GM10847 (cell line): ENCODE data around the gene CHST11.

Experiments used
- POLR2A ChIP-seq: IDR thresholded peaks from 2 replicates; pipeline ENCODE4 v1.6.1; 2011; ENCODE audit not compliant: insufficient read length; ENCODE audit errors: extremely low read depth

The CHST11 gene

GRCh38 chr12:104713444-104713843 lies 256.7 kb downstream of the CHST11 start:
- TF ChIP-seq POLR2A = no peak

DNA sequence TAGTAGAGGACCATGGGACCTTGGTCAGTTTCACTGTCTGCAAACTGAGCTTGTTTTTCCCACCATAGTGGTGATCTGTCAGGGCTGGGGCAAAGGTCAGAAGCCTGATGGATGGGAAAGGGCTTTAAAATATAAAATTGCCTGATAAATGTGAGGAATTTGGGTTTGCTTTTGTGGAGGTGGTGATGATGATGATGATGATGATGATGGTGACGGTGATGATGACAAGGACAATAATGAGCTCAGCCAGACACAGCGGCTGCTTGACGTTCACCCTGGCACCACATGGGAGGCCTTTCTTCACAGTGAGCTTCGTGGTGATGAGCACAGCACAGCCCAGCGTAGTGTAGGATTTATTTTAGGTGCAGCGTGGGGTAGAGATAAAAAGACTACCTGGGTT lies 257.6 kb downstream of the CHST11 start:
- no peak for TF ChIP-seq POLR2A

DNA sequence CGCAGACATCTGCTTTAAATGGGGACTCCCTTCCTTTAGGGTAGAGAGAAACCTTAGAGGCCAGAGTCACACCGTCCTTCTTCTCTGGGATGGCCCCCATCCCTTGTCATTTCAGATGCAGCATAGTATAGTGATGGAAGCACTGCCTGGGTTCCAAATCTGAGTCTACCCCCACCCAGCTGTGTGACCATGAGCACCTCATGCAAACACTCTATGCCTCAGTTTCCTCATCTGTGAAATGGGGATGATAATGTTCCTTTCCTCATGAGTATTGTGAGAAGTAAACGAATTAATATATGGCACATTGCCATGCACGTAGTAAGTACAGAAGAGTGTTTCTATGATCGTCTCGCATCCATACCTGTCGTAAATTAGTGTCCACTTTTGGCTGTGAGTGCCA lies 259.4 kb downstream of the CHST11 start:
- no peak for TF ChIP-seq POLR2A

DNA sequence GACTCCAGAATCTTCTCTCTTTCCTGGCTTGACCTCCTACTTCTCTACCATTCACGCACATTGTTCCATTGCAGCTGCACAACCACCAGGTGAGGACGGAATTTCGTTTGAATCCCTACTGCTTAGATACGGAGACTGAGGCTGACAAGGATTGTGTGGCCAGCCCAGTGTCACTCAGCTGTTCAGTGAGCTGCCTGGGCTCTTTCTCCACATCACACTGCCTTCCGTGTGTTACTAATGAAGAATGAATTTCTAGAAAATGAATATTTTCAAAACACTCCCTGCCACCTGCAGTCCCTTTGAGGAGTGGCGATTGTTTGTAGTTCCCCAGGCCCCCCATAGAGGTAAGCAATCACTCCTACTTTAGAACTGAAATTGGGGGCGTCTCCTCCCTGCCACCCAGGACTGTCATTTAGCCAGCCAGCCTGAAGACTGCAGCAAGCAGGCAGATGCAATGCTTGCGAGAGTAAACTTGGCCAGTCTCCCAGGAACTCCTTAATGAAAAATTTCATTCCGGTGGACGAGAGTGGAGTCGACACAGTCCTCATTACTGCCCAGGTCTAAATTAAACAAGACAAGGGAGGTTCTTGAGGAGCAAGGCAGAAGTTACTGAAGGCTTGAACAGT lies 261.7 kb downstream of the CHST11 start:
- TF ChIP-seq POLR2A = no peak

- no peak for TF ChIP-seq POLR2A
Measured at GRCh38 chr12:104719700-104720338, 263.1 kb downstream of the CHST11 start.

GRCh38 chr12:104720339-104721038 lies 263.7 kb downstream of the CHST11 start:
- no peak for TF ChIP-seq POLR2A

DNA sequence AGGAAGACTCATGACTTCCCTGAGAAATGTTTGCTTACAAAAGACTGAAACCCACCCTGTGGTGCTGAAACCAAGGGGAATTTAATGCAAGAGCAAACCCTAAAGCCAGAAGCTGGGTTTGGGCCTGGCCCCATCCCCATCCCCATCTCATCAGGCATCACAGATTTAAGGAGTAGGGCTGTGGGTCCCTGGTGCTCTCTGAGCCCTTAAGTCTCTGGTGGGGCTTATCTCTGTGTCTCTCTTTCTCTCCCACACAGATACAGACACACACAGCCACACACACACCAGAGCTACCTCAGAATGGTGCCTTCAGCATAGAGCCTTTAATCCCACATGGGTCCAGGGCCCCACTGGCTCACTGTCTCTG lies 264.3 kb downstream of the CHST11 start:
- no peak for TF ChIP-seq POLR2A

DNA sequence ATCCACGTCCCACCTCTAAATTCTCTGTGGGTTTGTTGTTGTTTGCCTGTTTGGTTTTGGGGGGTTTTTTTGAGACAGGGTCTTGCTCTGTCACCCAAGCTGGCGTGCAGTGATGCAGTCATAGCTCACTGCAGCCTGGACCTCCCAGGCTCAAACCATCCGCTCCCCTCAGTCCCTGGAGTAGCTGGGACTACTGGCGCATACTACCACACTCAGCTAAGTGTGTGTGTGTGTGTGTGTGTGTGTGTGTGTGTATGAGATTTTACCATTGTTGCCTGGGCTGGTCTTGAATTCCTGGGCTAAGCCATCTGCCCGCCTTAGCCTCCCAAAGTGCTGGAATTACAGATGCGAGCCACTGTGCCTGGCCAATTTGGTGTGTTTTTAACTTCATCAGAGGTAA lies 265.2 kb downstream of the CHST11 start:
- no peak for TF ChIP-seq POLR2A

- TF ChIP-seq POLR2A = no peak
Measured at GRCh38 chr12:104722601-104723534, 266.1 kb downstream of the CHST11 start.

DNA sequence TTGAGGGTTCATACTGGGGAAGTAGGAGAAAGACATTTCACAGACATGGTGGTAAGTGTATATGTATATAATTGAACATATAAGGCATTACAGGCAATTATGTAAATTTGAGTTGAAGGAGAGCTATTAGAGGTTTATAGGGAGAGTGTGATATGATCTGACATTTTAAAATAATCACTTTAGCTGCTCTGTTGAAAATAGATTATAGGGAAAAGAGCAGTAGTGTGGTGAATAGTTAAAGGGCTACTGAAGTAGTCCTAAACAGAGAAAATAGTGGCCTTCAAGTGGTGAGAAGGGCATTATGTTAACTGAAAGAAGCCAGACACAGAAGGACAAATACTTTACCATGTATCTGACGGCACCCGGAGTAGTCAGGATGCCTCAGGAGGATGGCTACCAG lies 267.1 kb downstream of the CHST11 start:
- no peak for TF ChIP-seq POLR2A

DNA sequence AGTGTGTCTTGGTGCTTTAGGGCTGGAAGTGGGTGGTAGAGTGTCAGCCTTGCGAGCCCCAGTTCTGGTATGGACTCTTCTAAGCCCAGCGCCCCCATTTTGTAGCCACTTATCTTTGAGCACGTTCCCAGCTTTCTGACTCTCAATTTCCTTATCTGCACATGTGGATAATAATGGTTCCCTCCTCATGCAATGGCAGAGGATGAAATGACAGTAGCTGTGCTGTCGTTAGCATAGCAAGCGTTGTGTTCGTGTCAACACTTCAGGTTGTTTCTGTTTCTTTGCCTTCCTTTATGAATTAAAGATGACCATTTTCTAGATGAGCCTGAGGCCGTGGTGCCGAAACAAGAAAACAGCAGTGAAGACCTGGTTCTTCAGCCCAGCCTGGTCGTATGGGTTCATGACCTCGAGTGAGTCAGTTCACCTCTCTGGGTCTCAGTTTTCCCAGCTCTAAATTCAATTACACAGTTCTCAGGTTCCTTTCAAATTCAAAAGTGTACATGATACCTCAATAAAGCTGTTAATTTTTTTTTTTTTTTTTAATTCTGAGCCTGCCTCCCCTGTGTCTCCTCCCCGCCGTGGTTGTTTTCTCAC lies 268.3 kb downstream of the CHST11 start:
- TF ChIP-seq POLR2A = no peak

DNA sequence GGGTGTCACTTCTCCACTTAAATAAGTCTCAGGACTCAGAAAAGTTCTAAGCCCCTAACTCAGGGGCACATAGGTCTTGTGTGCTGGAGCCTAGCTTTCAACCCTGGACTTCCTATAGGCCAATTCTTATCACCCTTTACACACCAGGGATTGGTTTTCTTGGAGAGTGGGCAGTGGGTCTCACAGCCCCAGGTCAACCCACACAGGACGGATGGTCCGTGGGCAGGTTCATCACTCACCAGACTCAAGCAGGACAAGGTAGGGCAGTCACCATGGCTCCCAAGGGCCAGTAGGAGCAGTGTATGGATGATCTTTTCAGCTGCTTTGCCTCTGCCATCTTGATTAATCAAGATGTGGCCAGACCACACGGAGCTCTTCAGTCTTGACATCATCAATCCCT lies 268.9 kb downstream of the CHST11 start:
- no peak for TF ChIP-seq POLR2A

DNA sequence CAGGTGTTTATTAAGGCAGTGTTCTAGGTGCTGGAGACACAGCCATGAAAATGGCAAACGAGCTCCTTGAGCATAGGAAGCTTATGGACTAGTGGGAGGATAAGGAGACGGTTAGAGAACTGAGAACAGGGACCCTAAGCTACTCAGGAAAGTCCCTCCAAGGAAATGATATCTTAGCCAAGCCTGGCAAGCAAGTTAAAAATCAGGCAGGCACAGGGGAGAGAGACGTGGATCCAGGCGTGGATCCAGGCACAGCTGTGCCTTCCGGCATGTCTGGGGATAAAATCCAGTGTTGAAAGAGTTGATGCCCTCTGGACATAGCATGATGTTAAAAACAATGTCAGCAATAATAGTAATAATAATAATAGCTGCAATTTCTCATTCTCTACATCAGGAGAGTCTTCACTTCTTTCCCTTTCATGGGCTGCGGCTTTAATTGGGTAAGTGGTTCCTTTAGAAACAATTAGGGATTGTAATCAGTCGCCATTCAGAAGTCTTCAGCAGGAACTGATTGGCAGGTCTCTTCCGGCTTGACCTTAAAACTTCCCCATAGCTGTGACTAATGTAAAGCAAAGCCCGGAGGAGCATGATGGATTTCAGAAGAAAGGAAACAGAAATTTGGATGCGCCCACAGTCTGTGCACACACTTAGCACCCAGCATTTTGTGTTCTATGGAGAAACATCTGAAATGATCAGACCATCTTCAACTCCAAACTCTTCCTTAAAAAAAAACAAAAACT lies 271.1 kb downstream of the CHST11 start:
- no peak for TF ChIP-seq POLR2A

- TF ChIP-seq POLR2A = no peak
Measured at GRCh38 chr12:104729091-104729490, 272.3 kb downstream of the CHST11 start.

DNA sequence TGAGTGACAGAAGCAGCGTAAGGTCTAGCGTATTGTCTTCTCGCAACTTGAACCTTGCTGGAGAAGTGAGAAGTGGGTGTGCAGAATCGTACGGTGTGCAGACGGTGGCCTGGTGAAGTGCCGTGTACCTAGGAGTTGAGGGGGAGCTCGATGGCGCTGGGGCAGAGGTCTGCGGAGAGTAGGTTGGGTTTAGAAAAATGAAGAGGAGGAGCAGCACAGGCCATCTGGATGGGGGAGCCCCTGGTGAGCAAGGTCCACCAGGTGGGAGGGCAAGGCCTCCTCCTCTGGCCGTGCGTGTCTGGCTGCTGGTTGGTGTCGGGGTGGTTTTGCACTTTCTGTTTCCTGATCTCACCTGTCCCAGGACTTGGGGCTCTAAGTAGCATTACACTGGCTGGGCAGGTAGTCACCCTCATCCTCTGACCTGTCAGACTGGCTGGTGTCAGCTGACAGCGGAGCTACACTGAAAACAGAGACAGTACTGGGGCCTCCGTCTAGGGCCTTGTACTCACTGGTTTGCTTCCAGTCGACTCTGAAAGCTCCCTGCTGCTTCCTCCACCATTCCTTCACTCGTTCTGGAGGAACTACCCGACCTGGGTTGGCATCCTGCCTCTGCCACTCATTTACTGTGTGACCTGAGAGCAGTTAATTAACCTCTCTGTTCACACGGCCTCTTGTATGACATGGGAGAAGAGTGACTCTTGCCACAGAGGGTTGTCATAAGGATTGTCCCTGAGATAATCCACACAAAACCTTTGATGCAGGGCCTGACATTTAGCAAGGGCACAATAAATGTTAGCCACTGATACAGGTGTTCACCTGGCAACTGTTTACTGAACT lies 273.1 kb downstream of the CHST11 start:
- TF ChIP-seq POLR2A = no peak
